AG09309 (cell line): ENCODE measurements around the gene PITPNM2.

Experiments
- DNase-seq: peaks from one replicate; pipeline ENCODE4 v3.0.0-alpha.2; 2010; ENCODE audit warnings: low read depth
- H3K4me3 ChIP-seq: 2 replicates; pipeline ENCODE4 v1.5.1; 2011; ENCODE audit warnings: mild to moderate bottlenecking, low read depth, low read length, moderate library complexity; ENCODE audit not compliant: control insufficient read depth
- CTCF ChIP-seq: IDR thresholded peaks from 2 replicates; pipeline ENCODE4 v1.5.1; 2011; ENCODE audit warnings: mild to moderate bottlenecking, low read depth, low read length, inconsistent platforms; ENCODE audit not compliant: insufficient read depth, control insufficient read depth; ENCODE audit errors: missing control alignments

PITPNM2 gene

GRCh38 chr12:123132951-123133619 is 17.8 kb downstream of the PITPNM2 start:
- DNase-seq, result no peak
- TF ChIP-seq CTCF, result no peak
- no peak overlapping the region for H3K4me3 ChIP-seq

GRCh38 chr12:123131879-123132402 is 18.9 kb downstream of the PITPNM2 start:
- no peak for TF ChIP-seq CTCF
- DNase-seq, result no peak
- H3K4me3 ChIP-seq, result no peak overlapping the region

- TF ChIP-seq CTCF, result no peak
- DNase-seq, result no peak
- no peak overlapping the region for H3K4me3 ChIP-seq
Measured at GRCh38 chr12:123131291-123131832, 19.5 kb downstream of the PITPNM2 start.

- TF ChIP-seq CTCF, result no peak
- DNase-seq, result no peak
- H3K4me3 ChIP-seq, result no peak overlapping the region
Measured at GRCh38 chr12:123129621-123130020, 21.3 kb downstream of the PITPNM2 start.

- no peak for TF ChIP-seq CTCF
- DNase-seq, result no peak
- H3K4me3 ChIP-seq, result no peak overlapping the region
Measured at GRCh38 chr12:123127182-123127495, 23.8 kb downstream of the PITPNM2 start.

GRCh38 chr12:123126294-123127181 is 24.4 kb downstream of the PITPNM2 start:
- DNase-seq, result peak; percentile 97
- TF ChIP-seq CTCF, result peak; percentile 55
- H3K4me3 ChIP-seq, result no peak overlapping the region
